GM19023 (cell line): ENCODE results near the gene NDE1.
"Not testable (repeated sequence)": the region's sequence is repeated elsewhere in the genome, so short reads cannot be mapped to it uniquely, and the experiment has no call there.

Experiments used
- ATAC-seq: cut with Tn5 transposase; IDR thresholded peaks from one replicate; pipeline ENCODE4 v1.9.1; 2021; ENCODE audit warnings: mild to moderate bottlenecking, moderate library complexity; ENCODE audit not compliant: unreplicated experiment

The NDE1 gene

DNA sequence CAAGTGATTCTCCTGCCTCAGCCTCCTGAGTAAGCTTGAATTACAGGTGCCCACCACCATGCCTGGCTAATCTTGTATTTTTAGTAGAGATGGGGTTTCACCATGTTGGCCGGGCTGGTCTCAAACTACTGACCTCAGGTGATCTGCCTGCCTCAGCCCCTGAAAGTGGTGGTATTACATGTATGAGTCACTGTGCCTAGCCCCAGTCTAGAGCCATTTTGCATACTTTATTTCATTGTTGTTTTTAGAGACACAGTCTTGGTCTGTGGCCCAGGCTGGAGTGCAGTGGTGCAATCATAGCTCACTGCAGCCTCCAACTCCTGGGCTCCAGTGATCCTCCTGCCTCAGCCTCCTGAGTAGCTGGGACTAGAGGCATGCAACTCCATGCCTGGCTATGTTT is 42.5 kb downstream of the NDE1 start:
- ATAC-seq, result not testable (repeated sequence)

DNA sequence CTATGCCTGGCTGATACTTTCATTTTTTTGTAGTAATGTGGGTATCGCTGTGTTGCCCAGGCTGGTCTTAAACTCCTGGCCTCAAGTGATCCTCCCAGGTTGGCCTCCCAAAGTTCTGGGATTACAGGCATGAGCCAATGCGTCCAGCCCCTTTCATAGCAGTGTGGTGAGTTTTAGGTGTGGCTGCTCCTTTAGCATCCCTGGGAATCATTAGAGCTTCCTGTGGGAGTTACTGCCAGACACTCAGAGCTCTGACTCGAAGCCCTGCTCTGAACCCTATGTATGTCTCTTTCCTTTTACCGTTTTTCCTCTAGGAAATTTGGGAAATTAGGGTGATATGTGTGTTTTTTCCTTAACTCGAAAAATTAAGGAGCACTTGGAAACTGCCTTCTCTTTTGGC is 44.5 kb downstream of the NDE1 start:
- no peak for ATAC-seq

DNA sequence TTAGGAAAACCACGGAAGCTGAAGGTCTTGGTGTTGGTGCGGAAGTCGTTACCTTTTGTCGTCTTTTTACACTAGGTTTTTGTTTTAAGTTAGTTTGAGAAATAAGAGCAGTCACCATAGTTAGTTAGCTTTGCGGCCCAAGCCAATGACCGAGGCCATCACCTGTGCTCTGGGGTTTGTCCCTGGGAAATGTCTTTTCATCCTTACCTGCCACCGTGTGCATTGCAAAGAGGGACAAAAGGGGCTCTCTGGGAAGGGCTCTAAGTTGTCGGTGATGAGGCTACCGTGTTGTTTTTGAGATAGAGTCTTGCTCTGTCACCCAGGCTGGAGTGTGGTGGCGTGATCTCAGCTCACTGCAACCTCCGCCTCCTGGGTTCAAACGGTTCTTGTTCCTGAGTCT is 49.8 kb downstream of the NDE1 start:
- ATAC-seq, result no peak

DNA sequence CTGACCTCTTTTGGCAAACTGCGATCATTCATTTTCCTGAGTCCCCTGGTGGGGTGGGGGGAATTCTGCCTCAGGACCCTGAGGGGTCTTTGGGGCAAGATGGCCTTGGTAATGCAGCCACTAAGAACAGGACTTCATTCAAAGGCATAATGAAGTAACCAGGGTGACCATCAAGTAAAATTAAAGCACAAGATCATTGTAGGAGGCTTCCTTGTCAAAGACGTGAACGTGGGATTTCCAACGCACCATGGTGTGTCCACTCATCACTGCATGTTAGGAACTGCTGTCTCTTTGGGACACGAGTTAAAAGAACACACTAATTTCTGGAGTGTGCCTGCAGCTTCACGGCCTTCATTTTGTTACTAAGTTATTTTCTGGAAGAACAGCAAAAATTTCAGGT is 51.3 kb downstream of the NDE1 start:
- no peak for ATAC-seq

DNA sequence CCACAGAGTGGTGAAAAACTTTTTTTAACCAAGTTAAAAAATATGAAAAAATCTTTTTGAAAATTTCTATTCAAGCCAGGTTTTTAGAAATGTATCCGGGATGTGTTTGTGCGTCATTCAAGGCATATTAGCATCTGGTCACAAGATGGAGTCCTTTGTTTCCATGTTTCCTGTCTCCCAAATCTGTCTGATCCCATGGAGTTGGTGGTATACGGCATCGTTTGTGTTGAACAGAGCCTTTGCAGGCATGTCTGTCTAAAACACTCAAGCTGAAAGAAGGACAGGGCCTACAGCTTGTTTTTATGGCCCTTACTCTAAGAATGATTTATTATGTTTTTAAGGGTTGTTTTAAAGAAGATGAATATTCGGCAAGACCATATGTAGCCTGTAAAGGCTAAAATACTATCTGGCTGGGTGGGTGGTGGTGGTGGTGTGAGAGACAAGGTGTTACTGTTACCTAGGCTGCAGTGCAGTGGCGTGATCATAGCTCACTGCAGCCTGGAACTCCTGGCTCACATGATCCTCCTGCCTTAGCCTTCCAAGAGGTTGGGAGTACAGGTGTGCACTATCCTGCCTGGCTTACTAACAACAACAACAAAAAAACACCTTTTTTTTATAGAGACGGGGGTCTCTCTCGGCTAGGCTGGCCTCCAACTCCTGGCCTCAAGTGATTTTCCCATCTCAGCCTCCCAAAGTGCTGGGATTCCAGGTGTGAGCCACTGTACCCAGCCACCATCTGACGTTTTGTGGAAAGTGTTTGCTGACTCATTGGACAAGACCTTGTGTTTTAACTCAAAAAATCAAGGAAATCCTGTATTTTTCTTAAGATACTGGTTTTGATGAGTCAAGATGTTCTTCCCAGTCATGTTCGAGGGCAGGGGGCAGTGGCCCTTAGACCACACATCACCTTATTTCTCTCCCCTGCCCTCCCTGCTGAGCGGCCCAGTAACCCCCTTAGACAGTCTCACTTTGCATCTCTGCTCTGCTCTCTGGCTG is 52.2 kb downstream of the NDE1 start:
- ATAC-seq, result no peak

DNA sequence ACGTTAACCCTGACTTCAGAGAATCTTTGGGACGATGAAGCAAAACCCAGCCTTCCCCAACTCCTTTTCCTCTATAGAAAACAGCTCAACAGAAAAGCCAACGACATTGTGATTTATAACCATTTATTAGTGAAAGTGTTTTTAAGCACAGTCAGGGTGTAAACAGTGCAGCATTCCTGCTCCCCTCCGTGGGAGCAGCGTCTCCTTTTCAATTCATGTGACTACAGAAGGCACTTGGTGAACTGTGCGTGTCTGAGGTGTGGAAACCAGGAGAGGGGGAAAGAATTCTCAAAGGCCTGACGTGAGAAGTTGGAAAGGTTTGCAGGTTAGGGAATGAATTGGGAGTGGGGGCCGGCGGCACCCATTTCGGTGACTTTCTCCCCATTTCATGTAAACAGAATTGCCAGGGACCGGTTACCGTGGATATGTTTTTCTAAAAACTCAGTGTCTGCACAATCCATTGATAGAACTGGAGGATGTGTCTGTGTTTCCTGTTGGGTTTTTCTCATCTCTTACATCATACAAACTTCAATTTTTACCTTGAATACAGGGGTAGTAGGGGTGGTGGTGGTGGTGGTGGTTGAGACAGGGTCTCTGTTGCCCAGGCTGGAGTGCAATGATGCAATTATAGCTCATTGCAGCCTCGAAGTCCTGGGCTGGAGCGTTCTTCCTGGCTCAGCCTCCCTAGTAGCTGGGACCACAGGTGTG is 53.1 kb downstream of the NDE1 start:
- ATAC-seq, result no peak

DNA sequence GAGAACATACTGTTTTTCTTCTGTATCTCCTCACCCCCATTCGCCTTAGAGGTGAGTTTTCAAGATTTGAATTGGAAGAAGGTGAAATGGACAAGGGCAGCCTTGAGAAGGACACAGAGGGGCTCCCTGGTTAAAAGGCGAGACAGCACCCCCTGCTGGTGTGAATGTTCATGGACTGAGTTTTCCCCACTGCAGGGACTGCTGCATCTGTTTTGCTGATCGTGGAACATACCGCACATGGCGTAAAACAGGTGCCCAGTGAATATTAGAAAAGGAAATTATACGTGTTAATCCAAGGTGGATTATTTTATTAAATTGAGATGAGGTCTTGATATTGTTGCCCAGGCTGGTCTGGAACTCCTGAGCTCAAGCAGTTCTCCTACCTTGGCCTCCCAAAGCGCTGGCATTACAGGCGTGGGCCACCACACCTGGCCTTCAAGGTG is 54.5 kb downstream of the NDE1 start:
- no peak for ATAC-seq

DNA sequence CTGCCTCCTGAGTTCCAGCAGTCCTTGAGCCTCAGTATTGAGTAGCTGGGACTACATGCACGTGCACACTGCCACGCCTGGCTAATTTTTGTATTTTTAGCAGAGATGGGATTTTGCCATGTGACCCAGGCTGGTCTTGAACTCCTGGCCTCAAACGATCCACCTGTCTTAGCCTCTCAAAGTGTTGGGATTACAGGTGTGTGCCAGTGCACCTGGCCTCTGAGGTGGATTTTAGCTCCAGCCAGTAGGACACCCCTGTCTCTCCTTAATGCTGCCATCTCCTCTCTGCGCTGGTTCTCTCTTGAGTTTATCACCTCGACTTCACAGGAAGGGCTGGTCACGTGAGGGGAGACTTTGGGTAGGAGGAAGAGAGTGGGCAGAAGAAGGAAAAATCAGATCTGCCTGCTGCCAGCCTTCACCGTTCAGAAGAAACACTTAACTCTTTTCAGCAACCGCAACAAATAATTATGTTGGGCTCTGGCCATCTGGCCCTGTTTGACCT is 55.1 kb downstream of the NDE1 start:
- ATAC-seq, result no peak

DNA sequence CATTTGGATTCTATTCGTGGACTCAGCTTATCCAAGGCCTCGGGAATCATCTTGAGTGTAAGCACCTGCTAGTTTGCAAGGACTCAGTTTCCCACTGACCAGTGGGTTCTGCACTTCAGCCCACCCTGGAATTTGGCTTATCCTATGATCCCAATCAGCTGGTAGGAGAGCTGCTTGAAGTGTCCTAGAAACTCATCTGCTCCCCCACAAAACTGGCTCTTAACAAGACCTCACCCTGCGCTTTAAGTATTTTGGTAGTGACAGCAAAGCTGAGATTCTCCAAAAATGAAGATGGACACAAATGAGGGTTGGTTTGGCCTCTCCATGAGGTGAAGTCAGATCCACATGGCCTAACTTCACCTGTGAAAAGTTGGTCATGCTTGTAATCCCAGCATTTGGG is 57.3 kb downstream of the NDE1 start:
- no peak for ATAC-seq

DNA sequence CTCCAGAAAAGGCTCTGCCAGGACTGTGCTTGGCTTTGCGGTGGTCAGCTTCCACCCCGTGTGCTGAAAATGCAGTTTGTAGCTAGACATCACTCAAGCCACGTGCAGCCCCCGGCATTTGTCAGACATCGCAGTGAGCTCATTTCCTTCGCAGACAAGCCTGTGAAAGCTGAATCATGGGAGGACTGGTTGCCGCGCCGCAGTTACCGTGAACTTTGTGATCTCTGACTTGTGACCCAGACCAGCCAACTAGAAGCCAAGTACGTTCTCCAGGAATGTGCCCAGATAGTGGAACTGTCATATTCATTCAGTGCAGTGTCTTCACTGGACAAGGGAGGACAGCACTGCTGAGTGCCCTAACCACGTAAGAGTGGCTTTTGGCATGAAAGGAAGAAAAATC is 58.1 kb downstream of the NDE1 start:
- ATAC-seq, result no peak

DNA sequence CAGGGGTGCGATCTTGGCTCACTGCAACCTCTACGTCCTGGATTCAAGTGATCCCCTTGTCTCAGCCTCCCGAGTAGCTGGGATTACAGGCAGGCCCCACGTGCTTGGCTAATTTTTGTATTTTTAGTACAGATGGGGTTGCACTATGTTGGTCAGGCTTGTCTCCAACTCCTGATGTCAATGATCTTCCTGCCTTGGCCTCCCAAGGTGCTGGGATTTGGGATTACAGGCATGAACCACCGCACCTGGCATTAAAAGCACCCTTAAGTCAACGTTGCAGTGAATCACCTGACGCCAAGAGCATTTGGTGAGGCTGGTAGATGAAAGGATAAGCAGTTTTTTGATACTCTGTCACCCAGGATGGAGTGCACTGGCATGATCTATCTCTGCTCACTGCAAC is 59.0 kb downstream of the NDE1 start:
- ATAC-seq, result no peak

DNA sequence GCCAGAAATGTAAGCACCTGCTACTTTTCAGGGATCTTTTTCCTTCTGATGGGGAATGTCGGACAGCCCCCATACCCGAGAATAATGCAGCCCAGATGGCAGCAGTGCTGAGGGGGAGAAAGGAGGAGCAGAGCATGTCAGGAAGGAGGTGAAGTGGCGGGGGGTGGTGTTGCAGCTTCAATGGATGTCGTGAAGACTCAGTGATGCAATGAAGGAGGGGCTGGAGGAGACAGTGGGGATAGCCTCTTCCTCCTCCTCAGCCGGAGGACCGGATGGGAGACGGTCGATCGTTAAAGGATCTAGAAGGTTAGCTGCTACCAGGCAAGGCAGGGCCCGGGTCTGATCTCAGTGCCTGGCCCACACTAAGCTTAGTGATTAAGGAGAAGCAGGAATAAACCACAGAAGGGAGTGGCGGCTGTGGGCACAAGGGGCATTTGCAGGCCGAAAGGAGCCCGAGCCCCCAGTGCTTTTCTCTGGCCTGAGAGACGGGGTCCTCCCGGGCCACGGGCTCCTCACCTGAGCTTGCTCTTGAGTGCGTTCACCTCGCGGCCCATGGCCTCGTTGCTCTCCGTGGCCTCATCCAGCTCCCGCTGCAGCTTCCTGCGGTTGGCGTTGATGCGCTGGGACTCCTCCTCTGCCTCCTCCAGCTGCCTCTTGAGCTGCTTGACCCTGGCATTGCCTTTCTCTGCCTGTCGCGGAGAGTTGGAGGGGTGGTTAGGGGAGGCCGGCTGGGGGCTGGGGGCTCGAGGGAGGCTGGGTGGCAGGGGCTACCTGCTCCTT is 64.5 kb downstream of the NDE1 start:
- ATAC-seq, result no peak

DNA sequence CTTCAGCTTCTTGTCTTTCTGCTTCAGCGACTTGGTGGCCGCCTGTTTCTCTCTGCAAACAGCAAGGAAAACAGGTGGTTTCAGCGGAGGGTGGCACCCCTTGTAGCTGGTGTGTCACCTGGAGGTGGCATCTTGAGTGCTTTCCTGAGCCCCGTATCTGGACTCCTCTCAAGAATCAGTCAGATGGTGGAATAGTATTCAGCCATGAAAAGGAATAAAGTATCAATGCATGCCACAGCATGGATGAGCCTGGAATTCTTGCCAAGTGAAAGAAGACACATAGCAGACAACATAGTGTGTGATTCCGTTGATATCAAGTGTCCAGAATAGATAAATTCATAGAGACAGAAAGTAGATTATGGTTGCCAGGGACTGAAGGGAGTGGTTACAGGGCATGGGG is 65.2 kb downstream of the NDE1 start:
- ATAC-seq, result no peak

DNA sequence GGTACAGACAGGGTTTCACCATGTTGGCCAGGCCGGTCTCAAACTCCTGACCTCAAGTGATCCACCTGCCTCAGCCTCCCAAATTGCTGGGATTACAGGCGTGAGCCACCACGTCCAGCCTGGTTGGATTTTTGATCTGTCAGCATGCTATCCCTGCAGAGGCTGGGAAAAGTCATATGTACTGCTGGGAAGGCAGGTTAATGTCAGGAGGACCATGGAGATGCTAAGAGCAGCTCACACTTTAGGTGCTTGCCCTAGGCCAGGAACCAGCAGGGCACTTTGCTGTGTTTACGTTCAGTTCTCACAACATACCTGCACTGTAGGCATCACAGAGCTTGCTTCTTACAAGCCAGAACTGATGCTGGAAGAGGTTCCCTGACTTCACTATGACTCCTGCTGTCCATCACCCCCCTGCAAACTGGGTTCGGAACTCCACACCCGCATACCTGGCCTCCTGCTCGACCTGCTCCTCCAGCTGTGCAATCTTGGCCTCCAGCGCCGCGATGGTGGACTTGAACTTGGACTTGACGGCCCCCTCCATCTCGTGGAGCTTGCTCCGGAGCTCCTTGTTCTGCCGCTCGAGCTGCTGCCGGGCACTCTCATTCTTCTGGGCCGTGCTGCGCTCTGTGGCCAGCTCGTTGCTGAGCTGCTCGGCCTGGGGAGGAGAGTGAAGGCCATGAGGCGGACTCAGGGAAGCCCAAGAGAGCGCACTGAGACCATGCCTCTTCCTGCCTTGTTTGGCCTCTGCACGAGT is 66.8 kb downstream of the NDE1 start:
- no peak for ATAC-seq

DNA sequence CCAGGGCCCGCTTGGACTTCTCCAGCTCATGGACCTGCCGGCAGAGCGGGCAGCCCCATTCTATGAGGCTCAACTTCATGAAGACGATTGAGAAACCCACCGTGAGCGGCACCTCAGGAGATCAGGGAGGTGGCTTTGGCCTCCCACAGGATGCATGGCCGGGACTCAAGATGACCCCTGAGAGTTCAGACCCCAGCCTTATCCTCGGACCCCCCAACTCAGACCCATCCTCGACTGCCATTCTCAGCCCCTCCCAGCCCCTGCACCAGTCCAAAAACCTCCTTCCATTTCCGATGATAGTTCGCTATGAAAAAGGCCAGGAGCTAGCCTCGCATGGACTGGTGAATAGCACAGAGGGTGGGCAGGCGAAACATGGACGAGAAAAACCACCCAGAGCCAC is 71.0 kb downstream of the NDE1 start:
- no peak for ATAC-seq

DNA sequence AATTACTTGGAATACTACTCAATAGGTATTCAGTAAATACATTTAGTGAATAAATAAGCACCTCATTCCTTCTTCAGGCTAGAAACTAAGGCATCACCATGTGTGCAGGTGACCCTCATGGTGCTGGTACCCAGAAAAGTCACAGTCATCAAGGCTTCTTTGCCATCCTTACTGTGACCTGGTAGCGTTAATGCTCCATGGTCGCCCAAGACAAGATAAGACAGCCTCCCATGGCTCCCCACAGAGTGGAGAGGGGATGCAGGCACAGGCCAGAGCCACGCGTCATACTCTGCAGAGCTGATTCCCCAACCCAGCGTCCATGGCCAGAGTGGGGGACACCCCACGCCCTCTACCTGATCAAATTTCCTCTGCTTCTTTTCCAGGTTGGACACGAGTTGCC is 73.8 kb downstream of the NDE1 start:
- ATAC-seq, result no peak

DNA sequence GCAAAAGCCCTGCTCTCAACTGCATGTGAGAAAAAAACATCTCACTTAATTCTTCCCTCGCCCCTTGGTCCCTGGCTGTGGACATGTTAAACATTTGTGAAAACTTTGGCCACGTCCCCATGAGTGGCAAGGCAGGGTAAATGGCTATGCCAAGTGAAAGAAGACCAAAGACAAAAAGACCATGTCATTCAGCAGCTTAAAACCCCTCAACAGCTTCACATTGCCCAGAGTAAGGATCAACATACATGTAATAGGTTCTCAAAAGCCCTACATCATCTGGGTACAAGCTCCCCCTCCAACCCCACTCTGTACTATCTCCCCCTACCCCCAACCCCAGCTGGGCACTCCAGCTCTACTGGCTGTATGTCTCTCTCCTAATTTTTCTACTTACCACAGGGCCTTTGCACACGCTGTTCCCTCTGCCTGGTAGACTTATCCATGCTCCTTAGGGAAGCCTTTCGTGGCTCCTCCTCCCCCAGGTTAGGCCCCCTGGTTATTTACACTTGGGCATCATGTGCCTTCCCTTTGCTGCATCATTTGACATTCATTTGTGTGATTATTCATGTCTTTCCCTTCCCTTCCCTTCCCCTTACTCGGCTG is 75.7 kb downstream of the NDE1 start:
- ATAC-seq, result no peak

DNA sequence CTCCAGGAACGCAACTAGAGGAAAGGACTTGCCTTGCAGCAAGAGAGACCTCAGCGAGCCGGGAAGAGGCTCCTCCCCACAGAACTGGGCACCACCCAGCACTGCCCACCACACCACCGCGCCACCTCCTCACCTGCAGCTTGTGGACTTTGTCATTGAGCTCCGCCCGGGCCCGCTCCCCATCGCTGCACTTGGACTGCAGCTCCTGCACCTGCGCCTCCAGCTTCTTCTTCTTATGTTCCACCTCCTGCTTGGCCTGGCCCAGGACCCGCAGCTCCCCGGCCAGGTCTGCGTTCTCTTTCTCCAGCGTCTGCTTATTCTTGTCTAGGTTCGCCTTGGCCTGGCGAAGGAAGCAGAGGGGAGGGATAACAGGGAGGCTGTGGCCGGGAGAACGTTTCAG is 76.7 kb downstream of the NDE1 start:
- ATAC-seq, result no peak

DNA sequence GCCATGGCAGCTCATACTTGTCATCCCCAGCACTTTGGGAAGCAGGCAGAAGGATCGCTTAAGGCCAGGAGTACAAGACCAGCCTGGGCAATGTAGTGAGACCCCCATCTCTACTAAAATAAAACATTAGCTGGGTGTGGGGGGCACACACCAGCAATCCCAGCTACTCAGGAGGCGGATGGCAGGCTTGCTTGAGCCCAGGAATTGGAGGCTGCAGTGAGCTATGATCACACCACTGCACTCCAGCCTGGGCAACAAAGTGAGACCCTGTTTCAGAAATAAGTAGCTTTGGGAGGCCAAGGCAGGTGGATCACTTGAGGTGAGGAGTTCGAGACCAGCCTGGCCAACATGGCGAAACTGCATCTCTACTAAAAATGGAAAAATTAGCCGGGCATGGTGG is 77.7 kb downstream of the NDE1 start:
- ATAC-seq, result not testable (repeated sequence)

DNA sequence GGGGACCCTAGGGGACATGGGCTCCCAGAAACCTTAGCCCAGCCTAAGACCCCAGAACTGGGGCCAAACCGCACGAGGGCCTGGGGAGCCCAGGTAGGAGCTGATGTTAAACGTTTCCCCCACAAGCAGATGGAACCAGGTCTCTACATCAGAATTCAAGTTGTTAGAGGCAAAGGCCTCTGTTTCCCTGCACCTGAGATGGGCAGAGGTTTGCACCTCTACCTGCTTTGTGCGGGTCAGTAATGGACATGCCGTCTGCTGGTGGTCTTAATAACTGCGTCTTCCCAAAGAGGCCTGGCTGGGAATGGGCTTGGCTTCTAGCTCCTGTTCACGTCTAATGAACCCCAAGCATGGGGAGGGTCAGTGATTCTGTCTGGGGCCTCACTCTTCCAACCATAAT is 79.1 kb downstream of the NDE1 start:
- ATAC-seq, result no peak
